ENCODE measurements around the gene EGFR. TPM values are rescaled to one million over a fixed set of nuclear protein-coding genes. Genes with fewer than 3 reads are reported as not detected.

EGFR gene
- polyA plus RNA-seq, 3 donors, result 32.0 to 35.6 (median 32.0) TPM

DNA sequence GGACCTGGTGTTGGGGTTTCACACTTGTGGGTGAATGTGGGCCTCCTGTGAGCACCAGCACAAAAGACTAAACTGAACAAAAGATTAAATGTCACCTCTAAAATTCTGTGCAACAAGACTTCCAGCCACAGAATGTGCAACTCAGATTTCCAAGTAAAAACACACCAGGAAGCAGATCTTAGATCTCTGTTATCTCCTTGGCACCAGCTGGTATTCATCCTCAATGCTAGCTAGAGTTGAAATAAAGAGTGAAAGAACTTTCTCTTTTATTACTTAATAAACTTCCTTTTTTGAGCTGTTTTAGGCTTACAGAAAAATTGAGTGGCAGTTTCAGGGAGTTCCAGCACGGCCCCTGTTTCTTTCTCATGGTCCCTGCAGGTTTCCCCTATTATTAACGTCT lies 40.2 kb downstream of the EGFR start:
- no peak for DNase-seq

DNA sequence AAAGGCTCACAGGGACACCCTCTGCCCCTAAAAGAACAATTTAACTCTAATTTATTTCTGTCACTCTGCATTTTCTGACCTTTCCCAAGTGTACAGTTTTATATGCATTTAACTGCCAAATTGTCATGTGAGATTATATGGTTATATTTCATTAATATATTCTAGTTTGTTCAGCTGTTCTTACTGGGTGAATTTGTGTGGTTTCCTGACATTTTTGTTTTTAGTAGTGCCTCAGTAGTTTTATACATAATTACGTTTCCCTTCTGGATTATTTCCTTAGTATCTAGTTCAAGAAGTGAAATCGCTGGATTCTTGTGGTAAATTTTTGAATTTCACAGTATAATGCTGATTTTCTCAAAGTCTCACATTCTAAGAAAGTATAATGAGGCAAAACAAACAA lies 41.3 kb downstream of the EGFR start:
- no peak for DNase-seq

DNA sequence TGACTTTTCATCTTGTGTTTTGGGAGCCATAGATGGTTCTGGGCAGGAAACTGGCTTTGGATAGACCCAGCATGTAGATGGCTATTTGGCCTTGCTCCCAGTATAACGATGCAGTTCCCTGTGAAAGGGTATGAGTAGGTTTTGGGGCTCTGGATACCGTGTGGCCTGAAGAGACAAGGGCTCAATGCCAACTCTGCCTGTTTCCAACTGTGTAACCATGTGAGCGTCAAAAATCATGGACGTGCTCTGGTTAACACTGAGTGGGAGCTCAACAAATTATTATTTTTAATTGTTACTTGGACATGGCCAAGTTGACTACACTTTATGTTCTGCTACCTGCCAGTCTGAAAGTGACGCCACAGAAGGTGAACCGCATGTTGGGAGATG lies 41.8 kb downstream of the EGFR start:
- no peak for DNase-seq

DNA sequence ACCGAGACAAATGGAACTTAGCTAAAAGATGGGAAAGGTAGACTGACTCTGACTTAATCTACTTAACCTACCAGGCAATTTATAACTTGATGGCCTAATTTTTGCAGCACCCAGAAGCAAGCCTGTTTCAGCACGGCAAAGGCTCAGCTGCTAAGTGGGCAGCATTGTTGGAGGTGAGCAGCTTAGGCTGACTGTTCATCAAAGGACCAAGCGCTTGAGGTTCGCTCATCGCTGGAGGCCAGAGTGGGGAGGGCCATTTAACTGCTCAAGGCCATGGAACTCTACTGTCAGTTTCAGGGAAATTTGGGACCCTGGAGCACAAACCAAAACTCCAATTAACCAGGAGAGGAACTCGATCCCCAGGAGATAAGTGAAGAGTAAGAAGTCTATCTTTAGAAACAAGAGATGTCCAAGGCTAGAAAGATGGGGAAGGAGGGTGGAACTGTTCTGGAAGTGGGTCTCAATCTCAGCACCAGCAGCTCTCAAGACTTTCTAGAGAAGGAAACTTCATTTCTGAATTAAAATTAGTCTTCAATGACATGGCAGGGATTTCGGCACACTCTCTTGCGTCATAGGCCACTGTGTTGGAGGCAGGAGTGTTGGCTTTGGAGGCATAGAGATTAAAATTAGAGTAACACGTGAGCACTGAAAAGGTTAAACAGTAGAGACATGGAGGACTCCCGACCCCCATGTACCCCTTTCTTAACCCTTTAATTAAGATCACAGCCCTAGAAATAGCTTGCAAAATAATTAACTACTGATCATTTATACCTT lies 43.1 kb downstream of the EGFR start:
- no peak for DNase-seq

GRCh38 chr7:55063061-55063460 lies 44.2 kb downstream of the EGFR start:
- DNase-seq, result no peak

GRCh38 chr7:55063633-55064032 lies 44.8 kb downstream of the EGFR start:
- DNase-seq, result no peak

GRCh38 chr7:55065079-55065478 lies 46.3 kb downstream of the EGFR start:
- no peak for DNase-seq

- DNase-seq, result peak; percentile 61
Observed at GRCh38 chr7:55065511-55066229, 46.9 kb downstream of the EGFR start.

DNA sequence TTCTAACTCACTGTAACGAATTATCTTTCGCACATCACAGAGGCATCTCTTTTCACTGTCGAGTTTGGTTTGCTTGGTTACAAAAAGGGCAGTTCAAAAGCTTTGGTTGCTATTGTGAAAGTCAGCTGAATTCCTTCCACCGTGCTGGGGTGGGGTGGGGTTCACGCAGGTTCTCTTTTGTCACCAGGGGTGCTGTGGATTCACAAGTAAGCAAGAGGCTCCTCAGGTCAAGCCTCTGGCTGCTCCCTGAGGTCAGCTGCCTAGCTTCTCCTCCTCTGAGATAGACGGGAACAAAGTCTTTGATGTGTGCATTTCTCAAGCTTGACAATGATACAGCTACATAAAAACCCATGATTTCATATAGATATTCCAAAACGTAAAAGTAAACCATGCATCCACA lies 47.7 kb downstream of the EGFR start:
- no peak for DNase-seq

DNA sequence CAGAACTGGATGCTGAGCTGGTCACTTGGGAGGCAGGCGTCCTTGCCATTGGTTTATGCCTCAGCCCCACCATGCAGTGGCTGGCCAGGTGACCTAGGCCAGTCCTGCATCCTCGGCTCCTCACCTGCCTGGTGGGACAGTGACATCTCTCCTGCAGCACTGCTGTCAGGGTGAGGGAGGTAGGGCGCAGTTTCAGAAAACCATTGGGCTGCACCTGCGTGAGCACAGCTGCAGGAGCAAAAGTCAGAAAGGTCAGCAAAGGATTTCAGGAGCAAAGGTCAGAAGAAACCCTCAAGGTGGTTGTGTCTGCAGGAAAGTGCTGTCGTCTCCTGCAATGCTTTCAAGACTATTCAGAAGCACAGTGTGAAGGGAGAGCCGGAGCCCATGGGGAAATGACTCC lies 48.1 kb downstream of the EGFR start:
- no peak for DNase-seq

- no peak for DNase-seq
Observed at GRCh38 chr7:55067748-55068147, 48.9 kb downstream of the EGFR start.

GRCh38 chr7:55069271-55069792 lies 50.5 kb downstream of the EGFR start:
- no peak for DNase-seq

DNA sequence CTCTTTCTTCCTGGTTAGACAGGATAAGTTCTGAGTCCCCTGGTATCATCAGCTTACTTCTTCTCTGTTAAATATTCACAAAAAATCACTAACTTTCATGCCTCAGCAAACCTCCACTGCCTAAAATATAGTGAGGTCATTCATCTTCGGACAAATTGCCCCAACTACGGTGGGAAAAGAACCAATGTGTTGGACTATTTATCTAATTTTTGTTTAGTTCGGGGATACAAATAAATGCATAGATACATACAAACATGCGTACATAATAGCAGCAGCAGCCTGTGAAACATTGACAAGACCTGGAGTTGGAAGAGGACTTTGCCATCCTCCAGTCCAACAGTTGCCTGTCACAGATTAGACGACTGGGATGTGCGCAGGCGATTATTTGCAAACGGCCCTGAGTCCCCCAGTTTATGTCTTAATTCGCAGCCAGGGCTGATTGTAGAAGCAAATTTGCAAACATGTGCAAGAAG lies 51.5 kb downstream of the EGFR start:
- DNase-seq, result no peak

- DNase-seq, result no peak
Observed at GRCh38 chr7:55070854-55071253, 52.0 kb downstream of the EGFR start.

DNA sequence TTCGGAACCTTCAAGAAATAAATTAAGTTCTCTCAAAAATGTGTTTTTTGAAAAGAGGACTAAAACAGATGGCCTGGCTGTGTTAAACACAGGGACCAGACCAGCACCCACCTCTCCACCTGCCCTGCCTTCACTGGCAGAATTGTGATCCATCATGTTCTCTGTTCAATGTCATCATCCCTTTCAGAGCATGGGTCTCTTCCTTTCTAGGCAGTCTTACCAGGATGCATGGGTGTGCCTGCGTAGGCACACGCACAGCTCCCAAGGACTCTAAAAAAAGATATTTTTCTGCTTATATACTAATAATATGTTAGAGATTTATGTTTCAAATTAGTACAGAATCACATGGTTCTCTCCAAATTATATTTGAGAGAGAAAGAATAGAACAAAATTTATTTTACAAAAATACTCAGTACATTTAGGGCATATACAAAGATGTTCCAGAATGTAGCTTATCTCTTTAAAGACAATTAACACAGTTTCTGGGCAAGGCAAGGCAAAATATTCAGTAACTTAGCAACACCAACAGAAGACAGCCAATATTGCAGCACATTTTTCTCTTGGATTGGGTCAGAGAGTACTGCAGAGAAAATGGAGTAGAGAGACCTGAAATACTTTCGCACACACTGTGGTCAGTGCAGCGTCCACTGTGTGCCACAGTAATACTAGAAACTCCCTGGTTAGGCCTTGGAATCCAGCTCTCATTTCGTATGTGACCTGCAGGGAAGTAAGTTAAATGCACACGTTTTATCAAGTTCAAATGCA lies 52.8 kb downstream of the EGFR start:
- no peak for DNase-seq

GRCh38 chr7:55072251-55072650 lies 53.4 kb downstream of the EGFR start:
- no peak for DNase-seq

DNA sequence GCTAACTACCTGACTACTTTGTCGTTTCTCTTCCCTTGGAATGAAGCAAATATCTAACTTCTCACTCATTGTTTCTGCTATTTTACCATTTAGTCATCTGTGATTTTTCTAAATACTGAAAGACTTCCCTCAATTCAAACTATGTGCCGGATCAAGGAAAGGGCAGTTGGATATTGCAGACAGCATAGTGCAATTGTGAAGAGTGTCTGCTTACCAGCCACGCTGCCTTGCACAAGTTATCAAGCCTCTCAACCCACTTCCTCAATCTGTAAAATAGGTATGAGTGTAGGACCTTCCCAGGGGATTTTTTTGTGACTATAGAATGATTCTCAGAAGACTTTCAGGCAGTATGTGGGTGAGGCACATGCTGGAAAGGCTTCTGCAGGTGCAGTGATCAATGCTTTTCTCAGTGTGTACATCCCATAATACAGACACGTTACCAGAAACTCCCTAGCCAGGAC lies 54.3 kb downstream of the EGFR start:
- no peak for DNase-seq

GRCh38 chr7:55073976-55074528 lies 55.2 kb downstream of the EGFR start:
- DNase-seq, result no peak

GRCh38 chr7:55075464-55076021 lies 56.7 kb downstream of the EGFR start:
- no peak for DNase-seq

DNA sequence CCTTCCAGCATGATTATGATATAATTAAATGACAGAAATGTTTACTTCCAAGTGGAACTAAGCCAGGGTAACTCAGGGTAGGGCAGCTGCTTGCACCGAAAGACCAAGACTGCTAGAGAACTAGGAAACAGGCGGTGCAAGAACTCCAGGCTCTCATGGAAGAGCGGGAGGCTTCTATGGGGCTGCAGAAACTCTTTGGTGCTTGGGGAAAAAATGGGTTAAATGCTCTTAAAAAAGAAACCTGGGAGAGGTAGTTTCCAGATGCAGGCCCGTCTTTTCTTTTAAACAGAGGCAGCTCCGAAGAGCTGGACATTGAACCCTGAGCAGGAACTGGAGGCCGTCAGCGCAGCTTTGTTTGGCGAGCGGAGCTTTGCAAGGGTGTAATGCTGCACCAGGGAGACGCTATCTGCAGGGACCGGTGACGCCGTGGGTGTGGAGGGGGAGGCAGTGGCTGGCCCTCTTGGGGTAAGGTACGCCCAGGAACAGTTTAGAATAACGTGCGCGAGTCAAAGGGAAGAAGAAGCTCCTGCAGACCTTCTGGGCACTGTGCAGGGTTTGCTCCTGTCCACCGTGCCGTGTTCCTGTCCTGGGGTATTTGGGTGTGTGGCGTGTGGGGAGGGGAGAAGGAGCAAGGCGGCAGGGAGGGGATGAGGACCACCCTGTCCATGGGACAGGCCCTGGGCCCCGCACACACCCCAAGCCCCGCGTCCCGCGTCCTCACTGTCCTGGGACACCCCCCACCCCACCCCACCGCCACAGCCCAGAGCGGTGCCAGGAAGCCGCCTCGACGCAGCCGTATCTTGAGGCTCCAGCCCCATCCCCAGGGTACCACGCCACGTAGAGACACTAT lies 59.0 kb downstream of the EGFR start:
- no peak for DNase-seq
